GM20000 (cell line): ENCODE results near the gene IL36RN.

Source experiments
- DNase-seq: peaks from one replicate; pipeline ENCODE4 v3.0.0; 2012; ENCODE audit warnings: low spot score
- TF ChIP-seq, protein P1 (sequence below): IDR thresholded peaks from 2 replicates; pipeline ENCODE4 v1.5.1; 2012; ENCODE audit warnings: mild to moderate bottlenecking, control low read depth; ENCODE audit errors: extremely low read depth, missing control alignments

Gene IL36RN

DNA sequence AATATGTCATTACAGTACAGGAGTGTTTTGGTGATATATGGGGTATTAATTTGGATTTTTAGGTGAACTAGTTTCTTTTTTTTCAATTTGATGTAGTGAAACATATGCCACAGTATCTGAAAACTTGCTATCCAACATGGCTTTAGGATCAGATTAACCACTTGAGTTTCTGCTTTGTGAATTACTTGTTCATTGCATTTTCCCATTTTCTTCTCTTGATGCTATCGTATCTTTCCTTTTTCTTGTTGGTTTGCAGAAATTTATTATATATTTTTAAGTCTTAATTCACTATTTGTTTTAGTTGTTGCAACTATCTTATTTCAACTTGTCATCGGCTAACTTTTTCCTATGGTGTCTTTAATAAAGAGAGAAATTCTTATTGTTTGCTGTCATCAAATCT, 44.9 kb upstream of the IL36RN start:
- no peak for DNase-seq
- TF ChIP-seq, protein P1, sequence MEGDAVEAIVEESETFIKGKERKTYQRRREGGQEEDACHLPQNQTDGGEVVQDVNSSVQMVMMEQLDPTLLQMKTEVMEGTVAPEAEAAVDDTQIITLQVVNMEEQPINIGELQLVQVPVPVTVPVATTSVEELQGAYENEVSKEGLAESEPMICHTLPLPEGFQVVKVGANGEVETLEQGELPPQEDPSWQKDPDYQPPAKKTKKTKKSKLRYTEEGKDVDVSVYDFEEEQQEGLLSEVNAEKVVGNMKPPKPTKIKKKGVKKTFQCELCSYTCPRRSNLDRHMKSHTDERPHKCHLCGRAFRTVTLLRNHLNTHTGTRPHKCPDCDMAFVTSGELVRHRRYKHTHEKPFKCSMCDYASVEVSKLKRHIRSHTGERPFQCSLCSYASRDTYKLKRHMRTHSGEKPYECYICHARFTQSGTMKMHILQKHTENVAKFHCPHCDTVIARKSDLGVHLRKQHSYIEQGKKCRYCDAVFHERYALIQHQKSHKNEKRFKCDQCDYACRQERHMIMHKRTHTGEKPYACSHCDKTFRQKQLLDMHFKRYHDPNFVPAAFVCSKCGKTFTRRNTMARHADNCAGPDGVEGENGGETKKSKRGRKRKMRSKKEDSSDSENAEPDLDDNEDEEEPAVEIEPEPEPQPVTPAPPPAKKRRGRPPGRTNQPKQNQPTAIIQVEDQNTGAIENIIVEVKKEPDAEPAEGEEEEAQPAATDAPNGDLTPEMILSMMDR, result no peak

DNA sequence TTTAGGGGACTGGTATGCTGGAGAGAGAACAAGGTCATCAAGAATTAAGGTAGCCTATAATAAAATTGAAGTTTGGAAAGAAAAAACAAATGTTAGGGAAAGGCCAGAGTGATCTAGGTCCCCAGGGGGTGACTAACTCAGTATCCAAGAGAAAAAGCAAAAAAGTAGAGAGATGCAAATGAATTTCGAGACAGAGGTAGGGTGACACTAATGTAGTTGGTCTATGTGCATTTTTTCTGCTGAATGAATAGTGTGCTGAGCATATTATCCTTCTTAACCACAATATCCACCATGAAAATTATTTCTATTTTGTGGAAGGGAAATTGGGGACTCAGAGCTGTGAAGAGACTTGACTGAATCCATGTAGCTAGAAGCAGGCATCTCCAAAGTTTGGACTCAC, 44.0 kb upstream of the IL36RN start:
- DNase-seq, result no peak
- TF ChIP-seq, protein P1, result no peak

DNA sequence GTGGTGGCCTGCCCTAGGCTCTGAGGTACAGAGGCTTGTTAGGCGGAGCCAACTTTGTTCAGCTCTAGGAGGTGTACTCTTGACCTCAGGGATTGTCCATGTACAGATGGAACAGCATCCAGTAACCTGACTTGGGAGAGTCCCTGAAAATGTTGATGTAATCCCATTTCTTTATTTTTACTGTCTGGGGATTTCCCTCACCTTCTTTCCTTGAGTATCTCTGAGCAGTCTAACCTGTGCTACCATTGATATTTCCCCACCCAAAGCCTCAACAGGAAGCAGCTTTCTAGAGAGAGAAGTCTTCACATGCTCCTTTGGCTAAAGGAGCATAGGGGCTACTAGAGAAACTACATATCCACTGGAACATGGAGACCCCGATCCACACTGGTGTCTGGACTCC, 43.3 kb upstream of the IL36RN start:
- no peak for DNase-seq
- TF ChIP-seq, protein P1, result no peak

DNA sequence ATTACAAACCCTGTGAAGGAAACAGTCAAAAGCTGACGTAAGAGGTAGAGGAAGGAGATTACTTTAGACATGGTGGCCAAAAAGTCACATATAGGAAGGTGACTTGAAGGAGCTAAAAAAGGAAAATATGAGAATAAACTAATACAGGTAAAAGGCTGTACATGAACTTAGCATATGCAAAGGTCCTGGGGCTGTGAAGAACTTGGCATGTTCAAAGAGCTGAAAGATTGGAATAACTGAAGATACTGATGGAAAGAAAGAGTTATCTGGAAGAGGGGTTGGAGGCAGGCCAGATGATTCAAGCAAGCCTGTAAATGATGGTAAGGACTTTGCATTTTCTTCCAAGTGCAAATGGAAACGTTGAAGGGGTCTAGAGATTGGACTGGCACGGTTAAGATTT, 40.5 kb upstream of the IL36RN start:
- TF ChIP-seq, protein P1, result no peak
- DNase-seq, result no peak

DNA sequence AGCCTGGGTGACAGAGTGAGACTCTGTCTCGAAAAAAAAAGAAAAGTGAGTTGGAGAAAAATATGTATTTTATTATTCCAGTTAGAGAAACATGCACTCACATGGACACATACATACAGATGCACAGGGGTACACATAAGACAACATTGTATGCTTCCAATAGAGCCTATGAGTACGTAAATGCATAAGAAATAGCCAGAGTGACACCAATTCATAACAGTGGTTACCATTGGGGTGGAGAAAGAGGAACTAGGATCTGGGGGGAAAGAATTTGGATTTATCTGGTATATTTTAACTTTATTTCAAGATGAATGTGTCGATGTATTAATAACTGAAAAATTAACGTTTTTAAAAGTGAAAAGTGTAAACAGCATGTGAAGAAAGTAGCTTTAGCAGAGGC, 37.7 kb upstream of the IL36RN start:
- DNase-seq, result no peak
- TF ChIP-seq, protein P1, result no peak

DNA sequence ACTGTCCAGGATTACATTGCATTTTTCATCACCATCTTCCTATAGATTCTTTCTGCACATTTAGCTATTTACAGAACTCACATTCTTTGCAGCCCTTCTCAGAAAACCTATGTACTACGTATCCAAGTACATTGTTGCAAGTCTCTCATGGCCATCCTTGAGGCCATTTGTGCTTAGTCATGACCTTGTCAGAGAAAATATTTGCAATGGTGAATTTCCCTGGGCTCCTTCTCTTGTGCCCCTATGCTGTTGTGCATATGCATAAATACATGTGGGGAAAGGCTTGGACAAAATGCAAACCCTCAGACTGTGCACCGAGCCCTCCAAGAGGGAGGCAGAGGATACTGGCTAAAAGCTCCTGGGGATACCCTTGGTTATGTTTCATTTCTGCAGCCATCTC, 34.2 kb upstream of the IL36RN start:
- TF ChIP-seq, protein P1, result no peak
- no peak for DNase-seq

DNA sequence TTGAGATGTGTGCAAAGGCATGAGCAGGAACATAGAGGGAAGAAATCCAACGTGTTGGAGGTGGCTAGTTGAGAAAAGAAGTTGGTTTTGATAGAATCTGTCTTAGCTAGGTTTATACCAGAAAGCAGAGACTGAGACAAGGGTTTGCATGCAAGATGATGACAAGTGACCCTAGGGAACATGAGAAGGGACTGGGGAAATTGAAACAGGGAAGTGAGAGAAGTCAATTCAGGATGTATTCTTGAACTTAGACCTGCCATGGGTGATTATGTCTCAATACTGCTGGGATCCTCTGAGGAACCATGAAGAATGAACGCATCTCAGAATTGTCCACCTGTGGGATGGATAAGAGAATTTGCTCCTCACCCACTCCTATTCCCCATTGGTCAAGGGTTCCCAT, 33.3 kb upstream of the IL36RN start:
- TF ChIP-seq, protein P1, result no peak
- DNase-seq, result no peak
